Left lung (tissue), 10 donors: ENCODE results near the gene BAK1. TPM values are rescaled to one million over a fixed set of nuclear protein-coding genes. Genes with fewer than 3 reads are reported as not detected.

Experiments used
- ATAC-seq: fragments of 200-7000 bp; cut with Tn5 transposase; one replicate; pipeline ENCODE4 v1.9.1; 2020; ENCODE audit warnings: moderate library complexity
- DNase-seq, 4 donors: peaks; one replicate each; pipeline ENCODE4 v3.0.0-alpha.2; 2013 to 2020
- H3K27ac ChIP-seq, 2 donors: fragments of 200-600 bp; sonication (generic) in 1 of 2; one replicate each; pipeline versions ENCODE4 v1.5.0 to v1.8.0; 2020 to 2021
- H3K27me3 ChIP-seq, 2 donors: fragments of 200-600 bp; sonication (generic) in 1 of 2; one replicate each; pipeline versions ENCODE4 v1.5.0 to v1.8.0; 2020 to 2021
- H3K36me3 ChIP-seq, 2 donors: fragments of 200-600 bp; sonication (generic) in 1 of 2; one replicate each; pipeline versions ENCODE4 v1.5.0 to v1.8.0; 2020 to 2021
- H3K4me1 ChIP-seq, 2 donors: fragments of 200-600 bp; one replicate each; pipeline ENCODE4 v1.8.0; 2021
- H3K4me3 ChIP-seq, 2 donors: fragments of 200-600 bp; sonication (generic) in 1 of 2; one replicate each; pipeline versions ENCODE4 v1.5.0 to v1.8.0; 2020 to 2021; ENCODE audit warnings: mild to moderate bottlenecking in 1 of 2
- H3K9me3 ChIP-seq, 2 donors: fragments of 200-600 bp; sonication (generic) in 1 of 2; one replicate each; pipeline versions ENCODE4 v1.5.0 to v1.8.0; 2020 to 2021
- CTCF ChIP-seq, 2 donors: fragments of 200-600 bp; sonication (generic) in 1 of 2; IDR thresholded peaks; one replicate each; pipeline versions ENCODE4 v1.5.0 to v1.8.0; 2021; ENCODE audit warnings: antibody characterized with exemption in 2 of 2
- intact Hi-C, 2 donors: fragments of 100-400 bp; cut with DNase I; formaldehyde crosslinking; loops; one replicate each; pipeline versions ENCODE4 v1.11.2 to v1.14.2; 2022
- polyA plus RNA-seq, 6 donors: library from polyadenylated mRNA; unstranded; fragments of 120-200 nt; gene quantifications; one replicate each; pipeline ENCODE4 v1.2.1, GENCODE V29; 2013; ENCODE audit not compliant: insufficient read length in 6 of 6
- total RNA-seq, 2 donors: library from RNA; stranded (reverse); fragmentation: NEBNext Ultra II Directional; extraction: Animal tissue kit (Norgen Biotek cat#: 25700); gene quantifications; one replicate each; pipeline ENCODE4 v1.2.1, GENCODE V29; 2021
- donor health status: DM: no; HTN: yes; CAD: no.
- donor health status: DM: no; HTN: no; CAD: no.

The BAK1 gene
- total and polyA plus RNA-seq, 8 donors = 13.1 to 27.0 (median 18.9) TPM

GRCh38 chr6:33578164-33578563 lies 1.9 kb downstream of the BAK1 start:
- Histone ChIP-seq H3K9me3 (no peaks in the 10 kb centered on the region), H3K4me3 (peak overlapping the region; percentile 93 to 98), H3K27ac (peak overlapping the region in 1 of 2 donors; percentile 89), H3K27me3 (no peaks in the 10 kb centered on the region), H3K4me1 (peaks cover 16 to 39% of the 10 kb centered on the region in 2 donors), H3K36me3 (peaks cover 0 to 44% of the 10 kb centered on the region in 2 donors)
- intact Hi-C loops = no loop called here
- no peak for DNase-seq
- TF ChIP-seq CTCF (IDR thresholded peaks at IDR 0.05) = no peak
- no peak for ATAC-seq

GRCh38 chr6:33577718-33578117 lies 2.4 kb downstream of the BAK1 start:
- no peaks in the 10 kb centered on the region for H3K9me3 ChIP-seq
- peak overlapping the region; percentile 42 to 89 for H3K27ac ChIP-seq
- H3K4me1 ChIP-seq = peaks cover 16 to 39% of the 10 kb centered on the region in 2 donors
- no peaks in the 10 kb centered on the region for H3K27me3 ChIP-seq
- DNase-seq (no peak), ATAC-seq (no peak)
- intact Hi-C loops = no loop called here
- H3K36me3 ChIP-seq = peaks cover 0 to 44% of the 10 kb centered on the region in 2 donors
- no peak for TF ChIP-seq CTCF (IDR thresholded peaks at IDR 0.05)
- H3K4me3 ChIP-seq = peak overlapping the region in 1 of 2 donors; percentile 98

DNA sequence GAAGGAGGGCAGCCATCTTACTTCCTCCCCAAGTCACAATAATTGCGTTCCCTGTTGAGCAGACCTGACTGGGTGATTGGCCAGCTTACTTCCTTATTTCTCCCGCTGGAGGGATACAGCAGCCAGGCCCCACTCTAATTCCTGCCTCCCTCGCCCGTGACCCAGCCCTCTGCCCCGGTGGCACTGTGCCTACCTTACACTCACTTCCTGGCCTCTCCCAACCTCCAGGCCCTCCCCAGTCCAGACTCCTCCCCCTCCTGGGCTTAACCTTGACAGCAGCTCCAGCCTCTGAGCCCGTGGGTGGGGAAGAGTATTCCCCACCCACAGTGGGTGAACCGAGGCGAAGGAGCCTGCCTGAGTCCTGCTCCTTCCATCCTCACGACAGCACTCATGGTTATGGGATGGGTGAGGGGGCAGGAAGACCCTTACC lies 3.0 kb downstream of the BAK1 start:
- TF ChIP-seq CTCF (IDR thresholded peaks at IDR 0.05) = no peak
- Histone ChIP-seq H3K36me3 (peaks cover 0 to 44% of the 10 kb centered on the region in 2 donors), H3K4me1 (peaks cover 16 to 41% of the 10 kb centered on the region in 2 donors), H3K4me3 (no peak overlapping the region), H3K27me3 (no peaks in the 10 kb centered on the region), H3K9me3 (no peaks in the 10 kb centered on the region), H3K27ac (peak overlapping the region; percentile 42 to 89)
- peak in 1 of 4 donors; percentile 74 for DNase-seq
- peak; percentile 14 for ATAC-seq
- intact Hi-C loops = no loop called here

GRCh38 chr6:33576668-33577067 lies 3.4 kb downstream of the BAK1 start:
- Histone ChIP-seq H3K27me3 (no peaks in the 10 kb centered on the region), H3K36me3 (peaks cover 0 to 44% of the 10 kb centered on the region in 2 donors), H3K27ac (peak overlapping the region; percentile 42 to 89), H3K4me3 (no peak overlapping the region), H3K9me3 (no peaks in the 10 kb centered on the region), H3K4me1 (peaks cover 20 to 46% of the 10 kb centered on the region in 2 donors)
- intact Hi-C loops = no loop called here
- no peak for ATAC-seq
- no peak for DNase-seq
- no peak for TF ChIP-seq CTCF (IDR thresholded peaks at IDR 0.05)

- ATAC-seq (no peak), DNase-seq (no peak)
- peaks cover 0 to 44% of the 10 kb centered on the region in 2 donors for H3K36me3 ChIP-seq
- H3K27me3 ChIP-seq = no peaks in the 10 kb centered on the region
- no peak overlapping the region for H3K4me3 ChIP-seq
- no peaks in the 10 kb centered on the region for H3K9me3 ChIP-seq
- no peak for TF ChIP-seq CTCF (IDR thresholded peaks at IDR 0.05)
- intact Hi-C loops = no loop called here
- H3K4me1 ChIP-seq = peaks cover 16 to 50% of the 10 kb centered on the region in 2 donors
- H3K27ac ChIP-seq = no peak overlapping the region
Observed at GRCh38 chr6:33575211-33575610, 4.9 kb downstream of the BAK1 start.
